Trophoblast cell (in vitro differentiated cells and primary cell): Measurements from ENCODE around the gene TMEM107.

Experiments
- DNase-seq, 2 donors: peaks; one replicate each; pipeline ENCODE4 v3.0.0-alpha.2; 2016
- H2AFZ ChIP-seq: 2 replicates; pipeline ENCODE4 v1.6.1; 2013; ENCODE audit warnings: low read length, moderate library complexity, mild to moderate bottlenecking; ENCODE audit not compliant: insufficient read depth, poor library complexity
- H2AK5ac ChIP-seq: 2 replicates; pipeline ENCODE4 v1.6.1; 2013; ENCODE audit warnings: mild to moderate bottlenecking, low read length
- H2BK120ac ChIP-seq: 2 replicates; pipeline ENCODE4 v1.6.1; 2013; ENCODE audit warnings: low read length, mild to moderate bottlenecking, moderate library complexity; ENCODE audit not compliant: insufficient read depth, poor library complexity
- H2BK12ac ChIP-seq: 2 replicates; pipeline ENCODE4 v1.6.1; 2013; ENCODE audit warnings: mild to moderate bottlenecking, low read length, moderate library complexity
- H2BK5ac ChIP-seq: 2 replicates; pipeline ENCODE4 v1.6.1; 2013; ENCODE audit warnings: low read length, low read depth, moderate library complexity, mild to moderate bottlenecking; ENCODE audit not compliant: poor library complexity
- H3K14ac ChIP-seq: 2 replicates; pipeline ENCODE4 v1.6.1; 2013; ENCODE audit warnings: mild to moderate bottlenecking, low read length
- H3K18ac ChIP-seq: 2 replicates; pipeline ENCODE4 v1.6.1; 2013; ENCODE audit warnings: mild to moderate bottlenecking, low read length
- H3K23ac ChIP-seq: 2 replicates; pipeline ENCODE4 v1.6.1; 2013; ENCODE audit warnings: low read length
- H3K27ac ChIP-seq: 2 replicates; pipeline ENCODE4 v1.5.1; 2013; ENCODE audit warnings: low read depth, mild to moderate bottlenecking, inconsistent platforms, low read length, moderate library complexity
- H3K27me3 ChIP-seq: 2 replicates; pipeline ENCODE4 v1.6.1; 2013; ENCODE audit warnings: inconsistent platforms, mild to moderate bottlenecking, low read length, moderate library complexity; ENCODE audit not compliant: insufficient read depth
- H3K36me3 ChIP-seq, 2 experiments: 1 replicate in 1 of 2; 2 replicates in 1 of 2; pipeline ENCODE4 v1.6.1; 2013; ENCODE audit warnings: low read length in 2 of 2, mild to moderate bottlenecking in 2 of 2, moderate library complexity in 1 of 2; ENCODE audit not compliant: insufficient read depth in 2 of 2, control insufficient read depth in 1 of 2
- H3K4ac ChIP-seq: 2 replicates; pipeline ENCODE4 v1.6.1; 2013; ENCODE audit warnings: low read depth, mild to moderate bottlenecking, low read length, moderate library complexity
- H3K4me1 ChIP-seq, 2 experiments: 1 replicate in 1 of 2; 2 replicates in 1 of 2; pipeline ENCODE4 v1.6.1; 2013; ENCODE audit warnings: low read length in 2 of 2, mild to moderate bottlenecking in 2 of 2, moderate library complexity in 1 of 2; ENCODE audit not compliant: insufficient read depth in 2 of 2, control insufficient read depth in 1 of 2
- H3K4me2 ChIP-seq: 2 replicates; pipeline ENCODE4 v1.6.1; 2013; ENCODE audit warnings: inconsistent platforms, mild to moderate bottlenecking, low read length, moderate library complexity
- H3K4me3 ChIP-seq: 2 replicates; pipeline ENCODE4 v1.5.1; 2013; ENCODE audit warnings: mild to moderate bottlenecking, low read depth, low read length, inconsistent platforms
- H3K79me1 ChIP-seq: one replicate; pipeline ENCODE4 v1.6.1; 2013; ENCODE audit warnings: low read length
- H3K79me2 ChIP-seq: 2 replicates; pipeline ENCODE4 v1.6.1; 2013; ENCODE audit warnings: low read length, mild to moderate bottlenecking; ENCODE audit not compliant: control insufficient read depth, insufficient read depth, poor library complexity
- H3K9ac ChIP-seq: 2 replicates; pipeline ENCODE4 v1.6.1; 2013; ENCODE audit warnings: mild to moderate bottlenecking, low read length
- H3K9me3 ChIP-seq: 2 replicates; pipeline ENCODE4 v1.6.1; 2013; ENCODE audit warnings: low read depth, mild to moderate bottlenecking, control low read depth, inconsistent platforms, low read length; ENCODE audit not compliant: insufficient read depth
- H4K12ac ChIP-seq: 2 replicates; pipeline ENCODE4 v1.6.1; 2013; ENCODE audit warnings: low read depth, mild to moderate bottlenecking, low read length, moderate library complexity
- H4K8ac ChIP-seq: 2 replicates; pipeline ENCODE4 v1.6.1; 2013; ENCODE audit warnings: low read depth, mild to moderate bottlenecking, low read length, moderate library complexity
- H4K91ac ChIP-seq: one replicate; pipeline ENCODE4 v1.6.1; 2013; ENCODE audit warnings: low read depth, mild to moderate bottlenecking, low read length, moderate library complexity
- WGBS: extraction: QIAGEN DNeasy Blood & Tissue Kit; methylation state at CpG from one replicate; pipeline ENCODE4 v1.1.7; 2013; ENCODE audit warnings: missing lambda C conversion rate; ENCODE audit not compliant: insufficient read length, insufficient coverage; ENCODE audit errors: extremely low coverage; 5-methylcytosine and 5-hydroxymethylcytosine counted together

Gene TMEM107

DNA sequence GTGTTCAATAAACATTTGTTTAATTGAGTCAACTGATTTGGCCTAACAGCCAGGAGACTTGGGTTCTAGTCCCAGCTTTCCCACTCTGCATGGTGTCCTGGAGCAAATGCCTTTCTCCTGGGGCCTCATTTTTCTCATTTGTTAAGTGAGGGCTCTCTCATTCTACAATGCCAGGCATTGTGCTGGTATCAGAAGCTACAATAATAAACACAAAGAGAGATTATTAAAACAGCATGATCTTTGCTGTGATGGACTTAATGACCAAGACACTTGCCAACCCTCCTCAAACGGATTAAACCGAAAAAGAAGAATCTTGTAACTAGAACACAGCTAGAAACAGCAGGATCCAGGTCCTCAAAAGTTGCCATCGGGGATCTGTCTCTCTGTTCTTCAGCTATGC, 8.7 kb downstream of the TMEM107 start:
- H2BK5ac ChIP-seq = no peak overlapping the region
- no peak overlapping the region for H4K12ac ChIP-seq
- H3K18ac ChIP-seq = no peak overlapping the region
- H4K8ac ChIP-seq = no peak overlapping the region
- no peak overlapping the region for H3K4ac ChIP-seq
- no peak overlapping the region for H3K23ac ChIP-seq
- H2AFZ ChIP-seq = no peak overlapping the region
- peaks cover 6% of the 10 kb centered on the region for H3K79me2 ChIP-seq
- H2AK5ac ChIP-seq = no peak overlapping the region
- no peak overlapping the region for H3K4me3 ChIP-seq
- H3K36me3 ChIP-seq = no peaks in the 10 kb centered on the region
- H3K27me3 ChIP-seq = no peaks in the 10 kb centered on the region
- WGBS = no CpG with 5 or more reads among the region's 3 CpGs
- no peak overlapping the region for H4K91ac ChIP-seq
- H3K14ac ChIP-seq = no peak overlapping the region
- no peak overlapping the region for H3K4me2 ChIP-seq
- no peak overlapping the region for H3K9ac ChIP-seq
- no peak overlapping the region for H2BK120ac ChIP-seq
- peaks cover 13 to 15% of the 10 kb centered on the region in 2 experiments for H3K4me1 ChIP-seq
- H3K9me3 ChIP-seq = no peaks in the 10 kb centered on the region
- DNase-seq = peak in 1 of 2 donors; percentile 0
- peaks cover 10% of the 10 kb centered on the region for H3K79me1 ChIP-seq
- H2BK12ac ChIP-seq = no peak overlapping the region
- no peak overlapping the region for H3K27ac ChIP-seq

GRCh38 chr17:8166731-8167130, 9.4 kb downstream of the TMEM107 start:
- H2BK120ac ChIP-seq = no peak overlapping the region
- peaks cover 14% of the 10 kb centered on the region for H3K79me1 ChIP-seq
- no peak overlapping the region for H3K4me2 ChIP-seq
- DNase-seq = no peak
- no peak overlapping the region for H4K12ac ChIP-seq
- H3K23ac ChIP-seq = no peak overlapping the region
- no peak overlapping the region for H2AK5ac ChIP-seq
- H4K8ac ChIP-seq = no peak overlapping the region
- H3K18ac ChIP-seq = no peak overlapping the region
- no peak overlapping the region for H2BK5ac ChIP-seq
- no peaks in the 10 kb centered on the region for H3K27me3 ChIP-seq
- no peak overlapping the region for H3K27ac ChIP-seq
- no peak overlapping the region for H4K91ac ChIP-seq
- H3K4ac ChIP-seq = no peak overlapping the region
- WGBS = no CpG with 5 or more reads among the region's 6 CpGs
- no peak overlapping the region for H3K9ac ChIP-seq
- peaks cover 14% of the 10 kb centered on the region for H3K79me2 ChIP-seq
- H3K36me3 ChIP-seq = peaks cover 1 to 2% of the 10 kb centered on the region in 2 experiments
- no peak overlapping the region for H2BK12ac ChIP-seq
- H3K4me3 ChIP-seq = no peak overlapping the region
- peaks cover 15 to 19% of the 10 kb centered on the region in 2 experiments for H3K4me1 ChIP-seq
- no peak overlapping the region for H3K14ac ChIP-seq
- no peak overlapping the region for H2AFZ ChIP-seq
- peaks cover 3% of the 10 kb centered on the region for H3K9me3 ChIP-seq

GRCh38 chr17:8164815-8165131, 11.4 kb downstream of the TMEM107 start:
- Histone ChIP-seq H2BK120ac (no peak overlapping the region), H3K79me1 (peaks cover 14% of the 10 kb centered on the region)

DNA sequence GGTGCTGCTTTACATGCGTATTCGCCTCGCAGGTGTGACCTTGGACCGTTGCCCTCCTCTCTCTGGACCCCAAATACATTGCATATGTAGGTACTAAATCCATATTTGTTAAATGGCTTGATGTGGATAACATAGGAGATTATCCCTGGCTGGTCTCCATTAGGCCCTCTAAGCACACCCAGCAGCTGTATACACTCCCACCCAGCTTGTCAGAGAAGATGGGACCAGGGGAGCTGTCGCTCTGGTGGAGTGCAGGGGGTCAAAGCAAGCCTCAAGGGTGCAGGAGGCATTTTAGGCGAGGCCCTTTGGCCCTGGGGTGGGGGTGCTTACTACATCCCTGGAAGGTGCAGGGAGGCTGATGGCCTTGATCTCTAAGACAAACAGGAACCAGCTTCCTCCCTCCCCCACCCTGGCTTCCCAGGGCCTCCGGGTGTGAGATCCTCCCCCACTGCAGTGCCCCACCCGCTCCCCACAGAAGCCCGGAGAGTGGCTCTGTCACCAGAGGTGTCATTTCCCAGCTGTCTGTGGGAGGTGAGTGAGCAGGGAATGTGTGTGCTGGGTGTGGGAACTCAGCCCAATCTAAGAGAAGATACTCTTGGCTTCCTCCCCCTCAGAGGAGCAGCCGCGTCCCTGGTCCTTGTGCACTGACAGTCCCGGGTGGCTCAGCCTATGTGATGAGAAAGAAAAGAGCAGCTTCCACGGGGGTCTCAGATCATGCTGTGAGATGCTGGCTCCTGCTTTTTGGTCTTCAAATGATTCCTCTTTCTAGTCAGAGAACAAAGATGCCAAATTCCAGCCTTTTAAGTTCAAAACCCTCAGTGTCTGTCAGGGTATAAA, 12.0 kb downstream of the TMEM107 start:
- H3K4ac ChIP-seq = no peak overlapping the region
- peaks cover 18 to 22% of the 10 kb centered on the region in 2 experiments for H3K4me1 ChIP-seq
- no CpG with 5 or more reads among the region's 13 CpGs for WGBS
- no peak overlapping the region for H3K23ac ChIP-seq
- H3K27me3 ChIP-seq = no peaks in the 10 kb centered on the region
- no peak overlapping the region for H3K18ac ChIP-seq
- H2BK12ac ChIP-seq = no peak overlapping the region
- peak overlapping the region; percentile 2 for H3K27ac ChIP-seq
- H4K12ac ChIP-seq = no peak overlapping the region
- H3K4me2 ChIP-seq = peak overlapping the region; percentile 1
- H3K9ac ChIP-seq = no peak overlapping the region
- peak overlapping the region; percentile 25 for H4K91ac ChIP-seq
- no peak for DNase-seq
- peaks cover 5% of the 10 kb centered on the region for H3K9me3 ChIP-seq
- H2AK5ac ChIP-seq = no peak overlapping the region
- H3K36me3 ChIP-seq = peaks cover 15 to 21% of the 10 kb centered on the region in 2 experiments
- no peak overlapping the region for H3K4me3 ChIP-seq
- no peak overlapping the region for H3K14ac ChIP-seq
- no peak overlapping the region for H4K8ac ChIP-seq
- peak overlapping the region; percentile 30 for H2AFZ ChIP-seq
- H2BK5ac ChIP-seq = no peak overlapping the region
- H2BK120ac ChIP-seq = no peak overlapping the region
- H3K79me2 ChIP-seq = peaks cover 14% of the 10 kb centered on the region
- H3K79me1 ChIP-seq = peaks cover 14% of the 10 kb centered on the region

More at GRCh38 chr17:8164815-8165131, 11.4 kb downstream of the TMEM107 start:
- no peak overlapping the region for H3K4ac ChIP-seq
- no peak overlapping the region for H2AK5ac ChIP-seq
- H4K8ac ChIP-seq = no peak overlapping the region
- no peak overlapping the region for H2AFZ ChIP-seq
- no peaks in the 10 kb centered on the region for H3K27me3 ChIP-seq
- no peak overlapping the region for H3K27ac ChIP-seq
- H3K4me1 ChIP-seq = peaks cover 18 to 22% of the 10 kb centered on the region in 2 experiments
- H2BK5ac ChIP-seq = no peak overlapping the region
- peaks cover 10 to 16% of the 10 kb centered on the region in 2 experiments for H3K36me3 ChIP-seq
- no peak overlapping the region for H3K23ac ChIP-seq
- no peak overlapping the region for H3K18ac ChIP-seq
- H3K4me3 ChIP-seq = no peak overlapping the region
- no peak overlapping the region for H3K9ac ChIP-seq
- no peak overlapping the region for H2BK12ac ChIP-seq
- H3K79me2 ChIP-seq = peaks cover 14% of the 10 kb centered on the region
- no peak overlapping the region for H4K12ac ChIP-seq
- H3K14ac ChIP-seq = no peak overlapping the region
- no peak for DNase-seq
- H4K91ac ChIP-seq = no peak overlapping the region
- H3K9me3 ChIP-seq = peaks cover 5% of the 10 kb centered on the region
- H3K4me2 ChIP-seq = no peak overlapping the region
- WGBS = no CpG with 5 or more reads among the region's 6 CpGs
